Fibroblast of skin of left quadriceps (primary cell): ENCODE results near the gene RSF1.
"Not testable (repeated sequence)": the region's sequence is repeated elsewhere in the genome, so short reads cannot be mapped to it uniquely, and the experiment has no call there.

ENCODE experiments used
- DNase-seq, 2 experiments: peaks; one replicate each; pipeline ENCODE4 v3.0.0-alpha.2; 2013; ENCODE audit warnings: low read depth in 2 of 2

Gene RSF1

DNA sequence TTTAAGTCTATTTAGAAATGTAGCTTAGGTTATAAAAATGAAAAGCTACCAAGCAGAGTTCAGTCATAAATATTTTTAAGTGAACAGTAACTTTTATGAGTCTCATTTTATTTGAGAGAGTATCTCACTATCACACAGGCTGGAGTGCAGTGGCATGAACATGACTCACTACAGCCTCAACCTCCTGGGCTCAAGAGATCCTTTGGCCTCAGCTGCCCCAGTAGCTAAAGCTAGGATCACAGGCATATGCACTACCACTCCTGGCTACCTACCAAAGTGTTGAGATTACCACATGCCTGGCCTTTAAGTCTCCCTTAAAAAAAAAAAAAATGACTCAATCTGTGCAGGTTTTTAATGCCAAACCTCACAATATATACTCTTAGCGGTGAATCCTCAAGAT lies 148.3 kb downstream of the RSF1 start:
- DNase-seq, result peak; percentile 54 to 62

DNA sequence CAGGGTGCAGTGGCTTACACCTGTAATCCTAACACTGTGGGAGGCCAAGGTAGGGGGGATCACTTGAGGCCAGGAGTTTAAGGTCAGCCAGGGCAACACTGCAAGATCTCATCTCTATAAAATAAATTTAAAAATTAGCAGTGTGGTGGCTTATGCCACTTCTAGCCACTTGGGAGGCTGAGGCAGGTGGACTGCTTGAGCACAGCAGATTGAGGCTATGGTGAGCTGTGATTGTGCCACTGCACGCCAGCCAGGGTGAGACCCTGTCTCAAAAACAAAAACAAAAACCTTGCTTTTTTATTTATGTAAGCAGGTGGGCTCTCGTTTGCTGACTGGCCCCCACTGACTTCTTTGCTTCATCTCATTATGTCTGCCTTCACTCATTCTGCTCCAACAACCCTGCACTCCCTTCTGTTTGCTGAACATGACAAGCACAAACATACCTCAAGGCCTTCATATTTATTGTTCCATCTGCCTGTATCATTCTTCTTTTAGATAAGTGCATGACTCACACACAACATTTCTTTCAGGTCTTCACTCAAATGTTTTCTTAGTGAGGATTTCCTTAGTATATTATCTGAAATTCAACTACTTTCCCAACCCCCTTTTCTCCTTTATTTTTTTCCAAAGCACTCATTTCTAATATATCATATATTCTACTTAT lies 150.5 kb downstream of the RSF1 start:
- no peak for DNase-seq

DNA sequence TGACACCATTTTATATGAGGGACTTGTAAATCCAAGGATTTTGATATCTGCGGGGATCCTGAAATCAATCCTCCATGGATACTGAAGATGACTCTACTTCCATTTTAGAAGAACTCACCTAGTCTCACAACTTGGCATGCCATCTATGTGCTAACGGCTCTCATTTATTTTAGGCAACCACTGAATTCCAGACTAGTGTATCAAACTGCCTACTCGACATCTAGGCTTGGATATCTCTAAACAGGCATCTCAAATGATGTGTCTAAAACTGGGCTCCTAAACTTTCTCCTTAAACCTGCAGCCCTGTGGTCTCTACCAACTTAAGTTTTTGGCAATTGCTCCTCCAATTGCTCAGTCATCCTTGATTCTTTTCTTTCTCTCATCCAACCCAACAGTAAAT lies 151.8 kb downstream of the RSF1 start:
- no peak for DNase-seq

DNA sequence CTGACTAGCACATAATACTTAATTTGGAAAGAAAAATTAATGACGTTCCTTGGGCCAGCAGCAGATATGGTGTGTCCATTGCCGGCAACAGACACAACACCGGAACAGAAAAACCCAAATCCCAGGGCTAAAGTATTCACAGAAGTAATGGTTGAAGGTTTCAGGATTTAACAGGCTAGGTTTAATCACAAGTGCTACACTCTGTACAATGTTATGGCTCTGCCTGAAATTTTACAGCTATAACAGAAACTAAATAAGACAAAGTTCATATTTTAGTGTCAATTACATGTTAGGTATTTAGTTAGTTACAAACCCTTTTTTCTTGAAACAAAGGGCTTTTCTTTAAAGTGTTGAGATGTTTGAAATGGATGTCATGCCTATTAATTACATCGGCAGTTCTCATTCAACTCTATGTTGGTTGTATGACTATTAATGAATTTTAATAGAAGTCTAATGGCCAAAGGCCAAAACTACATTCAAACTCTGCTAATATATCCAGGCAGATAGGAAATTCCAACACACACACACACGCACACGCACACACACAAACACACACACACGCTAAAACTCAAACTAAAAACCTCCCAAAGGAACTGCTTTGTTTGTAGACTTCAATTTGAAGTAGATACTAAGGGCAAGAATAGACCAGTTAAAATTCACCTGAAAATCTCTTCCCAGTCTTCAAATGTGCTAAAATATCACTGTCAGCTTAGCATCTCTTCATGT lies 155.1 kb downstream of the RSF1 start:
- DNase-seq, result no peak

DNA sequence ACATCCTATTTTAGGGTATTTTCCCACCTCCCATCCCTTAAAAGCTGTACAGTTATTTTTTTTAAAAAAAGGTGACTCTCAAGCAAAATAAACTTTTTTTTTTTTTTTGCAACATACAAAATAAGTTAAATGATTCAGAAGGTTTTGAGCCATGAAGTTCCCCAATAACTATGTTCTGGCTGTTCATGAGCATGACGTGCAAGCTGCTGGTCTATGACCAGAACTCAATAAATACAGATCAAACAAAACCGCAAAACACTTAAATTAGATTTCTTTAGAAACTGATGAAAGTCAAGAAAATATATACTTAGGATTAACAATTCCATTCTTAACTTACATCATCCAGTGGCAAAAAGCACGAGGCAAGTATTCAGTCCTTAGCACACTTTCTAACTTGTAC lies 158.9 kb downstream of the RSF1 start:
- no peak for DNase-seq

DNA sequence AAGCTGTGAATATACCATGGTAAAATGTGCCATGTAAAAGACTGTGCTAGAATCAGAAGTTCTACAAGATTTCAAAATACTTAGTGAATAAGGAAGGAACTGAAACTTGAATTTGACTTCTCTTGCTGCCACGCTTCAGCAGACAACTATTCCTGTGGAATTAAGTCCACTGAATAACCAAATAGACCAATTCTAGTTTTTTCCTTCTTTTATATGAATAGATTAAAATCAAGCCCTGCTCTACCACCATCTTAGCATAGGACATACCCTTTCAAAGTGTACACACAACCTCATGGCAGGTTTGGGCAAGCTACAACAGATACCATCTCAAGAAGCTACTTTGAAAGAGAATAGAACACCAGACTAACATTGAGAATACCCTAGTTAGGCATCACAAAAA lies 159.6 kb downstream of the RSF1 start:
- DNase-seq, result no peak

DNA sequence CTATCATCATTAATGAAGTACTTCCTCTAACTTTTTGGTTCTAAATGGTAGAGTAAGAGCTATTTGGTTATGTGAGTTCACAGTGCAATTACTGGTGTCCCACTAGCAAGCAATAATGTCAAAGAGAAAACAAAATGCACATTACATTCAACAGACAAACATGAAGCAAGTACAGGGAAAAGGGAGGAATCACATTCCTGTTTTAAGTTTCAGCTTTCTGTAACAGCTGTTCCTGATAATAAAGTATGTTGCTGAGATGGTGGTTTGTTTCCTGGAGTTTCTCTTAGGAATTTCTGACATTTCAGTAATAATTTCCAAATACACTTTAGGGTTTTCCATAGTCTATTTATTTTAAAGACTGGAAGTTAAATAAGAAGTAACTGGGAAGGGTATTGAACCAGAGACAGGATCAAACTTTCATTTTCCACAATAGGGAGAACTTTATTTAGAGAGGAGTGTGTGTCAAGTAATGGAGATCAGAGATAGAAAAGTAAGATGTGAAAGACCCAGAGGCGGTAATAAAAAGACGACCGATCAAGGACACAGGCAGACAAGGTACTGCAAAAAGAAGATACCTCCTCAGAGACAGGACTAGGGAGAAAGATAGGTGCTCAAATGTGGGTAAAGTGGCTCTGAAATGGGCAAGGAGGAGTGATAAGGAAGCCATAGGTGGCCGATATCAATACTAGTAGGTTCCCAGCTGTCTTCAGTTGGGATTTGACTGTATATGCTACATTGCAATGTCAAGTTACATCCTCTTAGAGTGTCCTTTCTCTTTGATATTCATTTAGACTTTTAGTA lies 162.1 kb downstream of the RSF1 start:
- DNase-seq, result peak; percentile 52 to 61

DNA sequence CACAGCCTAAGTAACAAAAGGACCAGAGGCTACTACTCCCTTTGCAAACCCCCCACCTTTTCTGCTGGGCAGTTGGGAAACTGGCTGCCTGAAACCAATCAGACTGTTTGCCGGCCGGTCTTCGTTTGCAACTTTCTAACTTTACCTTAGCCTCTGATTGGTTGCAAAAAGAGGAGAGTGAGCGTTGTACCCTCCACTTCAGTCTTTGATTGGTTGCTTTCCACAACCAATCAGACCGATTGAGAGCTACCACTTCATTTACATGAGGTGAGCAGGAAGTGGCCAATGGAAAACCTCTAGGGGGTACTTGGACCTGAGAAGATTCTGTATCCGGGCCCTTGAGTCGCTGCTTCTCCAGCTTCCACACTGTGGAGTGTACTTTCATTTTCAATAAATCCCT lies 164.2 kb downstream of the RSF1 start:
- DNase-seq, result no peak

DNA sequence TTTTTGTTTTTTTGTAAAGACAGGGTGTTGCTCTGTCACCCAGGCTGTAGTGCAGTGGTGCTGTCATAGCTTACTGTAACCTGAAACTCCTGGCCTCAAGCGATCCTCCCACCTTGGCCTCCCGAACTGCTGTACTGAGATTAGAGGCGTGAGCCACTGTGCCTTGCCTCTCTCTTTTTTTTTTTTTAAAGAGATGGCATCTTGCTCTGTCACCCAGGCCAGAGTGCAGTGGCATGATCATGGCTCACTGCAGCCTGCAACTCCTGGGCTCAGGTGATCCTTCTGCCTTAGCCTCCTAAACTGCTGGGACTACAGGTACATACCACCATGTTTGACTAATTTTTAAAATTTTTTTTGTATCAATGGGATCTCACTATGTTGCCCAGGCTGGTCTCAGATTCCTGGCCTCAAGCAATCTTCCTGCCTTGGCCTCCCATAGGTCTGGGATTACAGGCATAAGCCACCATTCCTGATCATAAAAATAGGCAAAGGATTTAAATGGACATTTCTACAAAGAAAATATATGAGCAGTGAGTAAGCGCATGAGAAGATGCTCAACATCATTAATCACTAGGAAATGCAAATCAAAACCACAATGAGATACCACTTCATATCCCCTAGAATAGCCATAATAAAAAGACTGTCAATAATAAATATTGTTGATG lies 165.6 kb downstream of the RSF1 start:
- no peak for DNase-seq

DNA sequence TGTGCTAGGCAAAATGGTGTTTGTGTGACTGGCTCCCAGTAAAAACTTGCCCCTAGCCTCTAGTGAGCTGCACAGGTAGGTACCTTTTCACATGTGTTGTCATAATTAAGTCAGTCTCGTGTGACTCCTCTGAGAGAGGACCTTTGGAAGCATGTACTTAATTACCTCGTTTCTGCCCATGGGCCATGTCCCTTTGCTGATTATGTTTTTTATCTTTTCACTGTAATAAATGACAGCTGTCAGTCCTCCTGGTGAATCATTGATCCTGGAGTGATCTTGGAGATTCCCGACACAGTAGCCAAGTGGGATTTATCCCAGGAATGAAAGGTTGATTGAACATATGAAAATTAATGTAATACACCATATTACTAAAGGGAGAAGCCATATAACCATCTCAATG lies 170.4 kb downstream of the RSF1 start:
- no peak for DNase-seq

DNA sequence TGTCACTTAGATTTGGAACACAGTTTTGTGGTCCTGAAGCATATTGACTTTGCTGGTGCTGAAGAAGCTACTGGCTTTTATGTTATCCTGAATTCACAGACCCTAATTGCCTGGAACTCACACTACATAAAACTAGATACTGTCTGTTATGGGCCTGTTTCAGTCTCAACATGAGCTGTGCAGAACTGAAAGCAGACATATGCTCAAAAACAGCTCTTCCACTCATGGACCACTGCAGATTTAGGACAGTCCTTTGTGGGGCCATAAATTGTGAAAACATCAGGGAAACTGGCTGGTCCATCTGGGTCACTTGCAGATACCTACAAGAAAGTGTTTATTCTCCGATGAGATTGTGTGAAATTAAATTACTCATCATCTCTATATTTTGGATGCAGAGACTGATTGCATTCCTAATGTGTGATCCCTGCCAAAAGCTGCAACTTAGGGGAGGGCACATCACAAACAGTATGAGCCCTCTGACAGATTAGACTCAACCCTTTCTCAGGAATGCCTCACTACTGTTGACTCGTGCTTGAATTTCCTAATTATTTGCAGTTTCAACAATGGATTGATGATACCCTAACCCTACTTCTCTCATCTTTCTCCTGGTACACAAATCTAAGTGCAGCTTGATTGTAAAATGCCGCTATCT lies 172.7 kb downstream of the RSF1 start:
- DNase-seq, result no peak

DNA sequence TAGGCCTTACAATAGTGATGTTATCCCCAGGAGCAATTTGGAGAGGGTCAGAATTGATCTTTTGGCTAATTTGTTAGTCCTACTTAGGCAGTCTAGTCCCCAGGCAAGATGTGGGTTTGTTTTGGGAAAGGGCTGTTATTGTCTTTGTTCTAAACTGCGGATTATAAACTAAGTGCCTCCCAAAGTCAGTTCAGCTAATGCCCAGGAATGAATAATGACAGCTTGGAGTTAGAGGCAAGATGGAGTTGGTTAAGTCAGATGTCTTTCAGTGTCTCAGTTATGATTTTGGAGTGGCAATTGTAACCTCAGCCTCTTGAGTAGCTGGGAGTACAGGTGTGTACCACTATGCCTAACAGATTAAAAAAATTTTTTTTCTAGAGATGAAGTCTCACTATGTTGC lies 175.6 kb downstream of the RSF1 start:
- no peak for DNase-seq

DNA sequence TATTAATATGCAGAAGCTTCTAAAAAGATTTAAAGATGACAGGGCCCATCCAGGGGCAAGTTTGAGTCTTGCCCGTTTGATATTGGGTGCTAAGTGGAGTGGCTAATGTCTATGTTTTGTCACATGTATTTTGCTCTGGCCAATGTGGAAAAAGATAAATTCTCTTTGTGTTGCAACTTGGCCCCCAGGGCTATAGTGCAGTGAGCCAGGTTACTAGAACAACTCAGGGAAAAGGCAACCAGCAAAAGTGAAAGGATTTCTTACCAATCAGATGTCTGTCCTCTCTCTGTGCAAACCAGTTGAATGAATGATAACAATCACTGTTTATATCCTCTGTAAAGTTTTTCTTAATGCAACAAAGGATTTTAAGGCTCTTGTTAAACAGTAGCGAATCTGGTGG lies 178.3 kb downstream of the RSF1 start:
- DNase-seq, result no peak

DNA sequence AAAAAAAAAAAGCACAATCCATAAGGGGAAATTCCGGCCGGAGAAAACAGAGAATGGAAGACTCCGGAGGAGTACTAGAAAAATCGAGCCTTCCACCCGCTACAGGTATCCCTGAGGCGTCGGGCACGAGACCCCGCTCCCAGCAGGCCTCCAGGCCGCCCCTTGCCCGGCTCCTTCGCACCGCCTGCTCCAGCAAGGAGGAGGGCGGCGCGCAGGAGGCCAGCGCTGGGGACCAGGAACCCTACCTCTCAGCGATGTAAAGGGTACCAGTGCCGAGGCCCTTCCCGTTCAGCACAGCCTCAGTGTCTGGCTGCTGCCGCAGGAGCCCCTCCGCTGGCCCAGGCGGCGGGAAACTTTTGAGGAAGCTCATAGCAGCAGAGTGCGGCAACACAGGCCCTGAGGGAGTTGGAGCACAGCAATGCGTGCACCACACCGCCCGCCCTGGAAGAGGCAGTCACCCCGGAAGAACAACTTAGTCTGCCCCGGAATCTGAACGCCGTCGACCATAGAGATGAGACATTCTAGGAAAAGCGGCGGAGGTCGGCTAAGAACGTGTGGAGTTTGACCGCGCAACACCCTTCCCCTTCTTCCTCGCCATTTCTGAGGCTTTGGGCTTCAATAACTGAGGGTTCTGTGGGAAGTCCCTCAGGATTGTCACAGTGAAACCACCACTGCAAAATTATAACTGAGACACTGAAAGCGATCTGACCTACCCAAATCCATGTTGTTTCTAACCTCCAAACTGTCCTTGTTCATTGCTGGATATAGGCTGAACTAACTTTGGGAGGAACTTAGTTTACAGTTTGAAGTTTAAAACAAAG lies 183.0 kb downstream of the RSF1 start, which contains the start of gene CLNS1A:
TSS of gene CLNS1A (minus strand) at position 450 of the 821 bp plus-strand sequence. CDS start at position 370, 80 bp downstream.
- peak; percentile 73 to 75 for DNase-seq

DNA sequence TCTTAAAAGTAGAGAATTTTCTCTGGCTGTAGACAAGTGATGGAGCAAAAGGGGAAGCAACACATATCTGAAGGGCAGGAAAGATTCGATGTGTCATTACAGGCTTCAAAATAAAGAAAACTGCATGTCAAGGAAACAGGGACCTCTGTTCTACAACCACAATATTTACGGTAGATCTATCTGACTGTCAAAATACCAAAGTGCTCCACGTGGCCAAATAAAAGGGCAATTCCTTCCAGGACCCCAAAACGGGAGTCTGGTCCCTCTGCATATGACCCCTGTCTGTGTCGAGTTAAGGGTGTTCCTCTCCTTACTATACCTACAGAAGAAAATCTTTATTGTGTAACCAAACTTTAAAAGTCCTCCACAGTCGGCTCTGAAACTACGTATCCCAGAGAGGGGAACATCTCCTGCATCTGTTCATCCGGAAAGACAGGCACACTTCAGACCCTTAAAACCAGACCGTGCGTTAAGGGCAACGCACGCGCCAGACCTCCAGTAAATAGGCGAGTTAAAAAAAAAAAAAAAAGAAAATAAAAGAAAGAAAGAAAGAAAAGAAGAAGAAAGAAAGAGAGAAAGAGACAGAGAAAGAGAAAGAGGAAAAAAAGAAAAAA lies 183.7 kb downstream of the RSF1 start:
- DNase-seq, result no peak

DNA sequence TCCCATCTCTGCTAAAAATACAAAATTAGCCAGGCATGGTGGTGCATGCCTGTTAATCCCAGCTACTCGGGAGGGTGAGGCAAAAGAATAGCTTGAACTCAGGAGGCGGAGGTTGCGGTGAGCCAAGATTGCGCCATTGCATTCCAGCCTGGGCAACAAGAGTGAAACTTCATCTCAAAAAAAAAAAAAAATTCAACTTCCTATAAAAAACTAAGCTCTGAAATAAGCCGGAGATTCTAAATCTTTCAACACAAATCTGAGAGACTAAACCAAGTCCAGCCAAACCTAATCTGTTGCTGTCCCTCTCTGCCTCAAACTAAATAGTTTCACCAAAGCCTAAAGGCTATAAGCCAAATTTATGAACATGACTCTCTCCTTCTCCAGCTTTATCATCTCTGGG lies 186.6 kb downstream of the RSF1 start:
- DNase-seq, result not testable (repeated sequence)

DNA sequence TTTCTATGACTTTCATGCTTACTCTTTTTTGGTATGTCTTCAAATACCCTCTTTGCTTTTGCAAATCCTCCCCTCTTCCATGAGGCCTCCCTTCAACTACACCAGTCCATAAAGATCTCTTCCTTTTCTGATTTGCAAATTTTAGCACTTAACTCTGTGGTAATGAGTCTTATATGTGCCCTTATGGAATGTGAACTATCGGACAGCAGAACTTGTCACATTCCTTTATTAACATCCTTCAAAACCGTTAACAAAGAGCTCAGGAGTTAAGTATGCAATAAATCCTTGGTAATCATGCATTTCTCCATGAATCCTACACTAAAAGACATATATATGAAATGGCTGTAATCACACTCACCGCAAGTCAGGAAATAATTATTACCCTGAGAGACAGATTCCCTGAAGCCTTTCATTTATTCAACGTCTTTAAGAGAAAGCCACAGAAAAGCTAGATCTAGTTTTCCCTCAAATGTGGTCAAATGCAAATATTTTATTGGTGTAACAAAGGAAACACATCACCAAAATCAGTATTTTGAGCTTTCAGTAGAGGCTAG lies 190.3 kb downstream of the RSF1 start:
- no peak for DNase-seq

DNA sequence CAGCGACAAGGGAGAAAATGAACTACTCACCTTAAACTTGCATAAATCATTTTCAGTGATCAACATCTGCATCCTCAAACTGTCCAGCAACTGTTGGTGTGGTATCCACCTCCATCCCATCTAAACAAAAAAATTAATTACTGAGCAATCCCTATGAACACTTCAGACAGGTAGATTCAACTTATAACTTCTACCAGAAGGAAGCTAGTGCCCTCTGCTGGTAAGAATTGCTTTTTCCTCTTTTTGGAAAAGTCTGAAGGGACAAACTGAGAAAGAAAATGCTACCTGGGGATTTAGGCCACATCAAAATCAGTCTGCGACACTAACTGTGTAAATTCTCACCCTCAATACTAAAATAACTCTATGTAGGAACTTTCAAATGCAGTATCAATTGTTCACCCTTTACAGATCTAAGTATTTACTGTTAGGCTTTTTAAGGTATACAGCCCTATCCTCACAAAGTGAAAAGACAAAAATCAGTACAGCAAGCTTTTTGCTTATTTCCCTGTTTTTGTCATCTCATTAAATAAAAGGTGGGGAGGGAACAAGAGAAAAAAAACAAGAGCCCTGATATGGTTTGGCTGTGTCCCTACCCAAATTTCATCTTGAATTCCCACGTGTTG lies 200.8 kb downstream of the RSF1 start:
- no peak for DNase-seq

DNA sequence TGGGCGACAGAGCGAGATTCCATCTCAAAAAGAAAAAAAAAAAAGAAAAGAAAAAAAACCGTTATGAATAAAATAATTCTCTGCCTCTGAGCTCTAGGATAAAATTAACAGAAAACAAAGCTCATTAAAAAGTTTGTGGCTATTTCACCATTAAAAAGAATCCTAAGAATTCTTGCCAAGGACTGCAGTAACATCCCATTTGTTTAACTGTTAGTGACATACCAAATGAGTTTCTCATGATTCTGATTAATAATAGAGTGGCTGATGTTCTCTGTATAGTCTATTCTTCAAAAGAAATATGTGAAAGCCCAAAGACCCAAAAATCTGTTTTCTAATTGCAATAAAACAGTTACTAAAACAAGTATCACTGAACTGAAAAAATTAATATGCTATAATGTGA lies 202.6 kb downstream of the RSF1 start:
- peak; percentile 45 to 49 for DNase-seq

DNA sequence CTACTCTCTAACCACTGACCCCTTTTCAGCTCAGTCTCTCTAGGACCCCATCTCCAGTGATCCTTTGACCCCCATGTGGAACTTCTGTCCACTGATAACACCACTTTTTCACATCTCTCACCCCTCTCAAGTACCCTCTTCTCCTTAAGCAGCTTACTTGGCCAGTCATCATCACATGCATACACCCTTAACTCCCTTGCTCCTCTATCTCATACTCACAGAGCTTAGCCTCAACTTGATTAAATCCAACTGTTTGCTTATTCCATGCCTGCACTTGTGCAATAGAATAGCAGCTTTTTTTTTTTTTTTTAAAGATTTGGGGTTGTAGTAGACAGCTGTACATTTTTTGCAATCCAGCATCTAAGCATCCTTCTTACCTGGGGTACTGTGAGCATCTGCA lies 208.6 kb downstream of the RSF1 start:
- no peak for DNase-seq
